PC-3 (cell line): ENCODE results near the gene COL19A1. TPM values are rescaled to one million over a fixed set of nuclear protein-coding genes. Genes with fewer than 3 reads are reported as not detected.

ENCODE experiments used
- ATAC-seq: fragments of 200-7000 bp; cut with Tn5 transposase; 2 replicates; pipeline ENCODE4 v1.9.1; 2020; ENCODE audit warnings: mild to moderate bottlenecking, moderate library complexity
- BruUV-seq: library from RNA; stranded (reverse); fragments of 400-500 nt; replicated peaks from 2 replicates; lab custom pipeline; 2021; lab: Mats Ljungman, UMichigan
- CTCF ChIA-PET: fragments of 300-600 bp; sonication (Branson Sonifier 250); formaldehyde crosslinking; loops from one replicate; lab custom pipeline; 2022; ENCODE audit warnings: antibody characterized with exemption; lab: Charles Lee
- POLR2A ChIA-PET: fragments of 300-600 bp; sonication (Branson Sonifier 250); formaldehyde crosslinking; loops from one replicate; lab custom pipeline; 2022; ENCODE audit warnings: antibody characterized with exemption; ENCODE audit not compliant: unreplicated experiment; lab: Charles Lee
- DNase-seq: peaks from one replicate; pipeline ENCODE4 v3.0.0-alpha.2; 2015
- H2AFZ ChIP-seq: fragments of 300-600 bp; sonication (generic); 2 replicates; pipeline ENCODE4 v1.6.0; 2016; ENCODE audit warnings: antibody characterized with exemption, low read length
- H3F3A ChIP-seq: fragments of 300-600 bp; sonication (generic); one replicate; pipeline ENCODE4 v1.6.0; 2017; ENCODE audit warnings: antibody characterized with exemption, low read length, control low read depth, mild to moderate bottlenecking; ENCODE audit not compliant: unreplicated experiment
- H3K27ac ChIP-seq: fragments of 300-600 bp; sonication (generic); 2 replicates; pipeline ENCODE4 v1.5.1; 2016; ENCODE audit warnings: mild to moderate bottlenecking, low read length
- H3K27me3 ChIP-seq: fragments of 300-600 bp; sonication (generic); 2 replicates; pipeline ENCODE4 v1.6.1; 2016; ENCODE audit warnings: low read length, mixed read lengths
- H3K36me3 ChIP-seq: fragments of 300-600 bp; sonication (generic); 2 replicates; pipeline ENCODE4 v1.6.1; 2016; ENCODE audit warnings: low read depth, mixed run types, low read length, mixed read lengths
- H3K4me1 ChIP-seq: fragments of 300-600 bp; sonication (generic); 2 replicates; pipeline ENCODE4 v1.5.1; 2016; ENCODE audit warnings: low read length; ENCODE audit not compliant: insufficient read depth
- H3K4me2 ChIP-seq: fragments of 300-600 bp; sonication (generic); 2 replicates; pipeline ENCODE4 v1.6.0; 2016; ENCODE audit warnings: low read length
- H3K4me3 ChIP-seq: fragments of 300-600 bp; sonication (generic); 2 replicates; pipeline ENCODE4 v1.5.1; 2016; ENCODE audit warnings: mild to moderate bottlenecking, low read length, mixed read lengths
- H3K79me2 ChIP-seq: fragments of 300-600 bp; sonication (generic); 2 replicates; pipeline ENCODE4 v1.6.1; 2017; ENCODE audit warnings: low read length, mixed read lengths
- H3K9ac ChIP-seq: fragments of 300-600 bp; sonication (generic); 2 replicates; pipeline ENCODE4 v1.6.0; 2016; ENCODE audit warnings: mild to moderate bottlenecking, low read length
- H3K9me2 ChIP-seq: fragments of 300-600 bp; sonication (generic); replicated peaks from 2 replicates; pipeline ENCODE4 v1.6.1; 2016; ENCODE audit warnings: mixed run types, low read length, mixed read lengths
- H3K9me3 ChIP-seq: fragments of 300-600 bp; sonication (generic); 2 replicates; pipeline ENCODE4 v1.6.1; 2016; ENCODE audit warnings: low read length, mixed read lengths
- H4K20me1 ChIP-seq: fragments of 300-600 bp; sonication (generic); 2 replicates; pipeline ENCODE4 v1.6.1; 2016; ENCODE audit warnings: low read length, mixed read lengths
- EZH2 ChIP-seq: fragments of 300-600 bp; sonication (generic); IDR thresholded peaks from one replicate; pipeline ENCODE4 v1.6.1; 2017; ENCODE audit warnings: antibody characterized with exemption, mild to moderate bottlenecking, low read length; ENCODE audit not compliant: unreplicated experiment
- EZH2phosphoT487 ChIP-seq: fragments of 300-600 bp; sonication (generic); IDR thresholded peaks from 2 replicates; pipeline ENCODE4 v1.6.1; 2018; ENCODE audit warnings: mild to moderate bottlenecking, antibody characterized with exemption, low read length, borderline replicate concordance
- intact Hi-C: fragments of 100-400 bp; cut with micrococcal nuclease; formaldehyde crosslinking; loops from 2 replicates; pipeline ENCODE4 v1.9.0; 2023
- total RNA-seq: library from RNA; depleted of rRNA; stranded (reverse); fragments of >200 nt; gene quantifications from 2 replicates; pipeline ENCODE4 v1.2.3, GENCODE V29; 2014
- TF ChIP-seq, protein P1 (sequence below): fragments of 300-600 bp; sonication (generic); conservative IDR thresholded peaks from 2 replicates; pipeline ENCODE4 v1.5.1; 2017; ENCODE audit warnings: antibody characterized with exemption, low read depth, mild to moderate bottlenecking, low read length

Gene COL19A1
- total RNA-seq, 1 experiment from 2014 or later, result not detected

GRCh38 chr6:70208235-70208790 lies 342.0 kb downstream of the COL19A1 start:
- POLR2A ChIA-PET, result no interaction called here
- DNase-seq, result no peak
- Histone ChIP-seq H2AFZ (no peak overlapping the region), H3K27ac (no peak overlapping the region), H3F3A (no peaks in the 10 kb centered on the region), H3K4me1 (no peaks in the 10 kb centered on the region), H3K9me3 (no peaks in the 10 kb centered on the region), H4K20me1 (no peaks in the 10 kb centered on the region), H3K9me2 (no peaks in the 10 kb centered on the region), H3K4me3 (no peak overlapping the region), H3K27me3 (peaks cover 36% of the 10 kb centered on the region; the same call in 1 of the 2 replicates), H3K9ac (no peak overlapping the region), H3K4me2 (no peak overlapping the region), H3K36me3 (no peaks in the 10 kb centered on the region), H3K79me2 (no peaks in the 10 kb centered on the region)
- CTCF ChIA-PET, result no interaction called here
- intact Hi-C loops, result no loop called here
- no peak for ATAC-seq
- TF ChIP-seq EZH2phosphoT487 (no peak), EZH2 (no peak)
- no TSS peak for BruUV-seq

- H3K27me3 ChIP-seq, result peaks cover 40% of the 10 kb centered on the region
- H3K36me3 ChIP-seq, result no peaks in the 10 kb centered on the region
- TF ChIP-seq EZH2 (no peak), EZH2phosphoT487 (no peak)
- TF ChIP-seq, protein P1, sequence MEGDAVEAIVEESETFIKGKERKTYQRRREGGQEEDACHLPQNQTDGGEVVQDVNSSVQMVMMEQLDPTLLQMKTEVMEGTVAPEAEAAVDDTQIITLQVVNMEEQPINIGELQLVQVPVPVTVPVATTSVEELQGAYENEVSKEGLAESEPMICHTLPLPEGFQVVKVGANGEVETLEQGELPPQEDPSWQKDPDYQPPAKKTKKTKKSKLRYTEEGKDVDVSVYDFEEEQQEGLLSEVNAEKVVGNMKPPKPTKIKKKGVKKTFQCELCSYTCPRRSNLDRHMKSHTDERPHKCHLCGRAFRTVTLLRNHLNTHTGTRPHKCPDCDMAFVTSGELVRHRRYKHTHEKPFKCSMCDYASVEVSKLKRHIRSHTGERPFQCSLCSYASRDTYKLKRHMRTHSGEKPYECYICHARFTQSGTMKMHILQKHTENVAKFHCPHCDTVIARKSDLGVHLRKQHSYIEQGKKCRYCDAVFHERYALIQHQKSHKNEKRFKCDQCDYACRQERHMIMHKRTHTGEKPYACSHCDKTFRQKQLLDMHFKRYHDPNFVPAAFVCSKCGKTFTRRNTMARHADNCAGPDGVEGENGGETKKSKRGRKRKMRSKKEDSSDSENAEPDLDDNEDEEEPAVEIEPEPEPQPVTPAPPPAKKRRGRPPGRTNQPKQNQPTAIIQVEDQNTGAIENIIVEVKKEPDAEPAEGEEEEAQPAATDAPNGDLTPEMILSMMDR, result peak; percentile 44; the same call in 1 of the 2 replicates
- intact Hi-C loops, result loop anchor here (1.0 kb wide), 1 partner anchor 802 kb away; no protein-coding TSS in a partner anchor
- ChIA-PET CTCF (no interaction called here), POLR2A (no interaction called here)
- no peak overlapping the region for H3K4me2 ChIP-seq
- H3K4me1 ChIP-seq, result no peaks in the 10 kb centered on the region
- ATAC-seq (peak; percentile 46; the same call in 1 of the 2 replicates), DNase-seq (peak; percentile 24)
- H3K79me2 ChIP-seq, result no peaks in the 10 kb centered on the region
- H3K27ac ChIP-seq, result no peak overlapping the region
- no peaks in the 10 kb centered on the region for H3K9me3 ChIP-seq
- no peaks in the 10 kb centered on the region for H3F3A ChIP-seq
- no peaks in the 10 kb centered on the region for H3K9me2 ChIP-seq
- H3K4me3 ChIP-seq, result no peak overlapping the region
- no peak overlapping the region for H2AFZ ChIP-seq
- no peaks in the 10 kb centered on the region for H4K20me1 ChIP-seq
- no TSS peak for BruUV-seq
- no peak overlapping the region for H3K9ac ChIP-seq
Observed at GRCh38 chr6:70210462-70210861, 344.1 kb downstream of the COL19A1 start.

GRCh38 chr6:70215460-70216108 lies 349.2 kb downstream of the COL19A1 start:
- DNase-seq (no peak), ATAC-seq (no peak)
- Histone ChIP-seq H3K4me2 (no peak overlapping the region), H3F3A (no peaks in the 10 kb centered on the region), H3K9me2 (no peaks in the 10 kb centered on the region), H3K4me1 (no peaks in the 10 kb centered on the region), H3K9ac (no peak overlapping the region), H3K4me3 (no peak overlapping the region), H3K9me3 (no peaks in the 10 kb centered on the region), H2AFZ (no peak overlapping the region), H3K79me2 (no peaks in the 10 kb centered on the region), H3K36me3 (no peaks in the 10 kb centered on the region), H4K20me1 (no peaks in the 10 kb centered on the region; the same call in 1 of the 2 replicates), H3K27me3 (peaks cover 35% of the 10 kb centered on the region), H3K27ac (no peak overlapping the region)
- intact Hi-C loops, result no loop called here
- ChIA-PET POLR2A (no interaction called here), CTCF (no interaction called here)
- BruUV-seq, result no TSS peak
- TF ChIP-seq, protein P1, result no peak
- no peak for TF ChIP-seq EZH2
- no peak for TF ChIP-seq EZH2phosphoT487
